ENCODE results near the gene PLCZ1.
"Not testable (repeated sequence)": the region's sequence is repeated elsewhere in the genome, so short reads cannot be mapped to it uniquely, and the experiment has no call there.

The PLCZ1 gene

DNA sequence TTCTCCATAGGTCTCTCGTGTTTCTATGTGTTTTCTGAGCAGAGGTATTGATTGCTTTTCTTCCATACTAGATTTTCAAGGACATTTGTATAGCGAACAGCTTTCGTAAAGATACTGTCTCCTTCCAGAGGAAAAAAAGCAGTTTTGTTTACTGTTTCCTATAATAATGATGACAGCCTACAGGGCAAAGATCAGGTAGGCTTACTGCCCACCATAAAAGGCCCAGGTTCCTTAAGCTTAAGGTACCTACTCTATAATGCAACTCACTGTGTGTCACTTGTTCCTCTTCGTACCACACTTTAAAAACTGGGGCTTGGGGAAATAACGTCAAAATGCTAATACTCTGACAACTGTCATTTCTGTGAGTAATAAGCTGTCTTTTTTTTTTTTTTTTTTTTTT lies 6.7 kb downstream of the PLCZ1 start:
- TF ChIP-seq JUND (IDR thresholded peaks at IDR 0.05; ENCODE audit: low read depth) = no peak
- in situ Hi-C loops (cut with HindIII; ENCODE audit: low pct_unique_long_range_greater_than_20kb, low sequenced_read_pairs) = no loop called here
- DNase-seq (ENCODE audit: low read depth in 1 of 2, low spot score in 1 of 2) = no peak

DNA sequence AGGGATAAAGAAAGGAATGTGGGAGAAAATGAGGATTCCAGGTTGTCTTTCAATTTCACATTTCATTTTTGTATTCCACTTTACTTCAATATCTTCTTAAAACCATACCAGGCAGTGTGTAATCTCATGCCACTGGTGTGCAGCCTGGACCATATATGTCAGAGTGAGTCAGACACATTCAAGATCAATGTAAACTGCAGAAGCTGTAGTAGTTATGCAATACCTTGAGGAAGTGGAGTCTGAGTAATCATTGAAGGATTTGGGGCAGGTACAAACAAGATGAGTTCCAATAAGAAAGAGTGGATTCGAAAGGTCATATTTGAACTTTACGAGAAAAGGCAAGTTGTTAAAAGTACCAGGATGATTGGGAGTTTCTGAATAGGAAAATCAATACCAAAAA lies 14.1 kb downstream of the PLCZ1 start:
- in situ Hi-C loops (cut with HindIII; ENCODE audit: low pct_unique_long_range_greater_than_20kb, low sequenced_read_pairs) = no loop called here
- TF ChIP-seq JUND (IDR thresholded peaks at IDR 0.05; ENCODE audit: low read depth) = no peak
- DNase-seq (ENCODE audit: low read depth in 1 of 2, low spot score in 1 of 2) = peak in 1 of 2 experiments; percentile 24

DNA sequence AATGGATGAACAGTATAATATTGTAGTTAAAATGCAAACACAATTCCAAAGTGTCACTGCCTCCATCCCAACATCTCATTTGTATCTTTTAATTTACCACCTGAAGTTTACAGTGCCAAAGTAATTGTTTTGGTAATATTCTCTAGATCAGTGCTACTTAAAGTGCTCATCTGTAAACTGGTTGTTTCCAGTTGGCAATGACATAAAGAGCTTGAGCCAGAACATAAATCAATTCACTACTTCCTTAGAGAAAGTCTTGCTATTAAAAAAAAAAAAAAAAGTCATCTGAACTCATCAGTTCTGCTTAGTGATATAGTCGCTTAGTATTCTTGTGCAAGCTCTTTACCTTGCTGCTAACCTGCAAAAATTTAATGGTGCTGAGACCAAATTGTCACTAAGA lies 16.4 kb downstream of the PLCZ1 start:
- no peak for TF ChIP-seq JUND (IDR thresholded peaks at IDR 0.05; ENCODE audit: low read depth)
- in situ Hi-C loops (cut with HindIII; ENCODE audit: low pct_unique_long_range_greater_than_20kb, low sequenced_read_pairs) = no loop called here
- DNase-seq (ENCODE audit: low read depth in 1 of 2, low spot score in 1 of 2) = no peak

DNA sequence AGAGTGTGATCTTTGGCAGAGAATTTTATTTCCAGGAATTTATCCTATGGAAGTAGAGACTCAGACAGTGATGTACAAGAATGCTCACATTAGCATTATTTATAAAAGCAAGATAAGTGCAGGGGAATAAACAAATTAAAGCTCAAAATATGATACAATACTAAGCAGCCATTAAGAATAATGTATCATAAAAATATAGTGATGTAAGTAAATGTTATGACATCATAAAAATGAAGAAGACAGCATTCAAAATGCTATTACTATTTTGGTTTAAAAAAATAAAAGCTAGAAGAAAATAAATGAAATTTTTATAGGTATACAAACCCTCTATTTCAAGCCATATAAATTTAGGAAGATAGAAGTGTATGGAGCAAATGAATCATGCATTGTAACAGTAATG lies 17.1 kb downstream of the PLCZ1 start:
- no peak for TF ChIP-seq JUND (IDR thresholded peaks at IDR 0.05; ENCODE audit: low read depth)
- no peak for DNase-seq (ENCODE audit: low read depth in 1 of 2, low spot score in 1 of 2)
- in situ Hi-C loops (cut with HindIII; ENCODE audit: low pct_unique_long_range_greater_than_20kb, low sequenced_read_pairs) = no loop called here

DNA sequence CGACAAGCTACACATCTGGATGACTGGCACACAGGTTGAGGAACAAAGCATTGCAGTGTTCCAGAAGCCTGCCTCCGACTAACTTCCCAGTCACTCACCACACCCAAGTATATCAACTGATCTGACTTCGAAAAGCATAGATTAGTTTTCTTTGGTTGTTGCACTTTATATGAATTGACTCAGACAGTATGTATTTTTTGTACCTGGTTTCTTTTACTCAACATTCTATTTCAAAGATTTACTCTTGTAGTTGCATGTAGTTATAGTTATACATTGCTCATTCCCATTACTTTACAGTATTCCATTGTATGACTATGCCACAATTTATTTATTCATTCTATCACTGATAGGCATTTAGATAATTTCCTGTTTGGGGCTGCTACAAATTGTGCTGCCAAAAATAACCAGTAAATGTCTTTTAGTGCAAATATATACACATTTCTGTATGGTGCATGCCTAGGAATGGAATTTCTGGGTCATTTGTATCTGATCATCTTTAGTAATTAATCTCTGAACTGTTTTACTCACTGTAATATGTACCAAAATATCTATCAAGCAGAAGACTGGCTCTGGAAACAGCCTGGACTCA lies 17.8 kb downstream of the PLCZ1 start:
- TF ChIP-seq JUND (IDR thresholded peaks at IDR 0.05; ENCODE audit: low read depth) = no peak
- in situ Hi-C loops (cut with HindIII; ENCODE audit: low pct_unique_long_range_greater_than_20kb, low sequenced_read_pairs) = no loop called here
- no peak for DNase-seq (ENCODE audit: low read depth in 1 of 2, low spot score in 1 of 2)

DNA sequence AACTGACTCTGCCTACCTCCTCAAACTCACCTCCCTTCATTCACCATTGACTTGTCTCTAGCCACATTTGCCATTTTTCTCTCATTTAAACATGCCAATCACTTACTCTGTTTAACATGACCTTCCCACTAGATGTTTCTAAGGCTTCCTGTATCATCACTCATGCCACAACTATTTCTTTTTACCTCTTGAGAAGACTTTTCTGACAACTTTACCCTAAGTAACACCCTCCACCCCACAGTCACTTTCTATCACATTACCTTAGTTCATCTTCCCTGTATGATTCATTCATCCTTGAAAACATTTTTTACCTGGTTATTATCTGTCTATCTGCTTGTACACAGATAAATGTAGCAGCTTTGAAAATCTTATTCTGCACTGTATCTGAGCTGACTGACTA lies 19.4 kb downstream of the PLCZ1 start:
- no peak for DNase-seq (ENCODE audit: low read depth in 1 of 2, low spot score in 1 of 2)
- in situ Hi-C loops (cut with HindIII; ENCODE audit: low pct_unique_long_range_greater_than_20kb, low sequenced_read_pairs) = no loop called here
- no peak for TF ChIP-seq JUND (IDR thresholded peaks at IDR 0.05; ENCODE audit: low read depth)

DNA sequence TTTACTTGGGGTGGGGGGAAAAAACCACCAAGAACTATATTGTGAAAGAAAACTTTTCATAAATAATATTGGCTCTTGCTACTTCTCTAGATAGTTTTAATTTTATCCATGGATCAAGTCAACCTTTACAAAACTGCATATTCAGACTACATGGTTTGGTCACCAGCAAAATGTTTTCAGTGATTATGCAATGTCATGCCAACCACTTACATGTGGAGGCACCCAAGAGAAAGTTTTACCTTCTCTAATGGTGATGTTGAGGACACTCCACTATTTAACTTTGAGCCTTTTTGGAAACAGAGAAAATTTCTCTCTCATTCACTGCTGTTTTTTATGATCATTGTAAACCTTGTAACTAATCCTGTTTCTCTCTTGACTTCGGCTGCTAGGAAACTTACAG lies 21.6 kb downstream of the PLCZ1 start:
- DNase-seq (ENCODE audit: low read depth in 1 of 2, low spot score in 1 of 2) = peak in 1 of 2 experiments; percentile 27
- no peak for TF ChIP-seq JUND (IDR thresholded peaks at IDR 0.05; ENCODE audit: low read depth)
- in situ Hi-C loops (cut with HindIII; ENCODE audit: low pct_unique_long_range_greater_than_20kb, low sequenced_read_pairs) = no loop called here

DNA sequence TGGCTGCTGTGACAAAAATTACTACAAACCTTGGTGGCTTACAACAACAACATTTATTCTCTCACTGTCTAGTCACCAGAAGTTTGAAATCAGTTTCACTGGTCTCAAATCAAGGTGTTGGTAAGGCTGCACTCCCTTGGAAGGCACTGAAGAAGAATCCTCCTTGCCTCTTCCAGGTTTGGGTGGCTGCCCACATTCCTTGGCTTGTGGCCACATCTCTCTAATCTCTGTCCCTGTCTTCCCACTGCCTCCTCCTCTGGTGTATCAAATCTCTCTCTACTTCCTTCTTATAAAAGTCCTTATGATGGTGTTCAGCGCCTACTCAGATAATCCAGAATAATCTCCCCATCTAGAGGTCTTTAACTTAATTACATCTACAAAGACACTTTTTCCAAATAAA lies 31.0 kb downstream of the PLCZ1 start:
- in situ Hi-C loops (cut with HindIII; ENCODE audit: low pct_unique_long_range_greater_than_20kb, low sequenced_read_pairs) = no loop called here
- peak in 1 of 2 experiments; percentile 24 for DNase-seq (ENCODE audit: low read depth in 1 of 2, low spot score in 1 of 2)
- no peak for TF ChIP-seq JUND (IDR thresholded peaks at IDR 0.05; ENCODE audit: low read depth)

DNA sequence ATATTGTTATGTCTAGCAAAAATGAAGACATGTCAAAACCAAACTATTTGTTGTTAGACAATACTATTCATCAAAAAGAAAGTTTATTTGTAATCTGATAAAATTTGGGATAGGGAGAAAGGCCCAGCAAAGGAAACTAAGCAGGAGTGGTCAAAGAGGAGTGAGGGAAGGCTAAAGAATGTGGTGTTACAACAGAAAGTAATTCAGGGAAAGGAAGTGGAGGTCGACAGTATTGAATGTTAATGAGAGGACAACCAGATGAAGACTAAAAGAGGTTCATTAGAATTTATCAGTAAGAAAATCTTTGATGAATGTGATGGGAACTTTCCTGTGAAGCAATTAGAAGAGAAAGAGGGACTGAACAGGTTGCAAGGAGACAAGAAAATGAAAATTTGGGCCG lies 33.9 kb downstream of the PLCZ1 start:
- no peak for TF ChIP-seq JUND (IDR thresholded peaks at IDR 0.05; ENCODE audit: low read depth)
- DNase-seq (ENCODE audit: low read depth in 1 of 2, low spot score in 1 of 2) = no peak
- in situ Hi-C loops (cut with HindIII; ENCODE audit: low pct_unique_long_range_greater_than_20kb, low sequenced_read_pairs) = no loop called here

DNA sequence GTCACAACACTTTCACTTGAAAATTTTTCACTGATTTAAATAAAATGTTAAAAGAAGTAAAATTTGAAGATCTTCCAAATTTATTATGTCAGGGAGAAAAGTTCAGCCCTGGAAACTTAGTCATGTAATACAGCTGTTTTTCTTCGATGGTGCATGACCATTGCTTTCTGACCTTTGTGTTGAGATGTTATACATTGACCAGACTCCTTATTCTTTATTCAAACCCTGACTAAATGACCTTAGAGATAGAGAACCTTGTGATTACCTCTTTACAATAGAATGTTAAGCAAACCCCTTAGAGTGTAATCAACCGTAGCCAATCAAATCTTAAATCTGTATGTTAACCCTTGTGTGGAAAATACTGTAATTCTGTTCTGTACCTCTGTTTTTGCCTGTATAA lies 34.5 kb downstream of the PLCZ1 start:
- in situ Hi-C loops (cut with HindIII; ENCODE audit: low pct_unique_long_range_greater_than_20kb, low sequenced_read_pairs) = no loop called here
- no peak for DNase-seq (ENCODE audit: low read depth in 1 of 2, low spot score in 1 of 2)
- no peak for TF ChIP-seq JUND (IDR thresholded peaks at IDR 0.05; ENCODE audit: low read depth)

DNA sequence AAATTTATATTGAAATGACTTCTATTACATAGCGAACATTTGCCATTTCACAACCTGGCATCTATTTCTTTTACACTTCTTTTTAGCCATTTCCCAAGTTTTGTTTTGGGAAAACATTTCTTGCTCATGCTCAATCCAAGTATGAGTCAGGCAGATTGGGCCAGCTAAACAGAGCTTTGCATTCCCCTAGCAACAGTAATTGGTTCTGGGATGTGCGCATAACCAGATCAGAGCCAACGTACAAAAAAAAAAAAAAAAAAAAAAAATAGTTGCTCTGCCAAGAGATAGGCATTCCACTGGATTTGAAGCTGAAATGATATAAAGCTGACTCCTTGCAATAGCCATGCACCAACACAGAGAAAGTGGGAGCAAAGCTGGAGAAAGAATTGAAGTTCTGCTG lies 37.5 kb downstream of the PLCZ1 start:
- no peak for DNase-seq (ENCODE audit: low read depth in 1 of 2, low spot score in 1 of 2)
- no peak for TF ChIP-seq JUND (IDR thresholded peaks at IDR 0.05; ENCODE audit: low read depth)
- in situ Hi-C loops (cut with HindIII; ENCODE audit: low pct_unique_long_range_greater_than_20kb, low sequenced_read_pairs) = no loop called here

DNA sequence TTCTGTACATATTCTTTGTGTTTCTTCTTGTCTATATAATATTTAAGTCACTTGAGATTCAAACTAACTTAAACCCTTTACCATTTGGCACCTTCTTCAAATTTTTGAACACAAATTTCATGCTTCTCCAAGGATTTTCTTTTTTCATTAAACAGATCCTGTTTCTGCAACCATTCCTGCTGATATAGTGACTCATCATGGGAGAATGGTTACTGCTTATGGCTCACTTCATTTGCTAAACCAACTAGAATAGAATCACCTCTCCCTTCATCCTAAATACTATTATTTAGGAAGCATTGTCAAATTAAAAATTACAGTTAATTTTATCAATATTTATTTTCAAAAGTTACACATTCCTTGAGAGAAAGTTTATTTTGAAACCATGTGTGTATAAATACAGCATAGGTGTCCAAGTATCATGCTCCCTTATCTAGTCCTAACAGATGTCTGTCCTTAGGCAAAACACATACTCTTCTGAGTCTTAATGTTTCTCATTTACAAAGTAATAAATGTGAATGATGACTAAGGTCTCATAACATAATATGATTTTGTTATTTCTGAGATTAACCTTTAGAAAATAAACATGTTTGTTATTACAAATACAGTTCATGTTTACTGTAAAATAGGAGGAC lies 40.7 kb downstream of the PLCZ1 start:
- TF ChIP-seq JUND (IDR thresholded peaks at IDR 0.05; ENCODE audit: low read depth) = no peak
- no peak for DNase-seq (ENCODE audit: low read depth in 1 of 2, low spot score in 1 of 2)
- in situ Hi-C loops (cut with HindIII; ENCODE audit: low pct_unique_long_range_greater_than_20kb, low sequenced_read_pairs) = no loop called here

DNA sequence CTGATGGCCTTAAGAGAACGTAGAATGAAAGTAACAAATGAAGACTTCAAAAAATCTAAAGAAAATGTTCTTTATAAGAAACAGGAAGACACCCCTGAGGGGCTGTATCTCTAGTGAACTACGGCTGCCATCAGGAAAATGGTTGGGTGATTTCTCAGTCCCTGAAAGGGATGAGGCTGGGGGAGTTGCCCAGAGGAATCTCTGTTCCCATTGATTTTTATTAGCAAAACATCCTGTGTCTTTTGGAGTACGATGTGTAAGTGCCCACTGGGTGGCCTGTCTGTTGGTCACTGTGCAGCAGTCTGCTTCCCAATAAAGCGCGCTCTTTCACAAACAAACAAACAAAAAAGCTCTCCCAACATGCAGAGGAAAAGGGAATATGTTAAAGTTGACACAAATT lies 43.8 kb downstream of the PLCZ1 start:
- in situ Hi-C loops (cut with HindIII; ENCODE audit: low pct_unique_long_range_greater_than_20kb, low sequenced_read_pairs); DNase-seq (ENCODE audit: low read depth in 1 of 2, low spot score in 1 of 2): not testable (repeated sequence)

DNA sequence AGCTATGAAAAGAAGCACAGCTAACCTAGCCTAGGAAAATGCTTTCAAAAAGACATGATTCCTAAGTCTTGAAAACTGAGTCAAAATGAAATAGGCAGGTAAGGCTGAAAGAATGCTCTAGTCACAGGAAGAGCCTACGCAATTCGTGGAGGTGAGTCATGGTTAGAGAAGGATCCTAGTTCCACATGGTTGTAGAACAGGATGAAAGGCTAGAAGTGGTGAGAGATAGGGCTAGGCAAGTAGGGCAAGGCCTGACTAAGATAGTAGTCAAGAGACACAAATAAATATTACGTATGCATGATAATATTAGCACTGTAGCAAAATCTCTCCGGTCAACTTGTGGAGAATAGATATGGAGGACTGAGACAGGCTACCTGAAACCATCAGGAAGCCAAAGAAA lies 47.2 kb downstream of the PLCZ1 start:
- in situ Hi-C loops (cut with HindIII; ENCODE audit: low pct_unique_long_range_greater_than_20kb, low sequenced_read_pairs) = no loop called here
- DNase-seq (ENCODE audit: low read depth in 1 of 2, low spot score in 1 of 2) = peak in 1 of 2 experiments; percentile 6
- TF ChIP-seq JUND (IDR thresholded peaks at IDR 0.05; ENCODE audit: low read depth) = no peak
